HL-60 (cell line): ENCODE results near the gene S100A7.
"Not testable (repeated sequence)": the region's sequence is repeated elsewhere in the genome, so short reads cannot be mapped to it uniquely, and the experiment has no call there.

Experiments
- DNase-seq, 2 experiments: peaks; one replicate each; pipeline ENCODE4 v3.0.0-alpha.2; 2010 to 2020; ENCODE audit warnings: low read depth in 1 of 2, low spot score in 1 of 2
- H3K27ac ChIP-seq: fragments of 250-450 bp; sonication (Bioruptor Pico); replicated peaks from 2 replicates; pipeline ENCODE4 v1.5.1; 2020; ENCODE audit warnings: mild to moderate bottlenecking, moderate library complexity
- H3K27me3 ChIP-seq: fragments of 250-450 bp; sonication (Bioruptor Pico); 2 replicates; pipeline ENCODE4 v1.5.1; 2021; ENCODE audit warnings: mild to moderate bottlenecking, moderate library complexity; ENCODE audit not compliant: insufficient read depth, poor library complexity, severe bottlenecking
- H3K4me3 ChIP-seq: replicated peaks from 2 replicates; pipeline ENCODE4 v1.5.1; 2011; ENCODE audit warnings: mild to moderate bottlenecking, control low read depth, low read length; ENCODE audit not compliant: insufficient read depth
- CTCF ChIP-seq: IDR thresholded peaks from one replicate; pipeline ENCODE4 v1.5.1; 2011; ENCODE audit warnings: low read length, control low read depth, inconsistent platforms; ENCODE audit not compliant: insufficient read depth
- GABPA ChIP-seq: IDR thresholded peaks from 2 replicates; pipeline ENCODE4 v1.6.1; 2012; ENCODE audit warnings: low read depth
- POLR2AphosphoS5 ChIP-seq: IDR thresholded peaks from 2 replicates; pipeline ENCODE4 v1.6.1; 2012; ENCODE audit warnings: low read depth
- REST ChIP-seq: IDR thresholded peaks from 2 replicates; pipeline ENCODE4 v1.6.1; 2012; ENCODE audit warnings: low read depth; ENCODE audit not compliant: insufficient replicate concordance
- SPI1 ChIP-seq: IDR thresholded peaks from 2 replicates; pipeline ENCODE4 v1.6.1; 2012; ENCODE audit warnings: low read depth, mild to moderate bottlenecking, borderline replicate concordance

S100A7 gene

GRCh38 chr1:153420306-153420705 lies 40.1 kb downstream of the S100A7 start:
- H3K27me3 ChIP-seq: no peaks in the 10 kb centered on the region
- no peak for DNase-seq
- TF ChIP-seq GABPA (no peak), SPI1 (no peak), CTCF (no peak), REST (no peak), POLR2AphosphoS5 (no peak)
- no peak overlapping the region for H3K4me3 ChIP-seq
- no peak overlapping the region for H3K27ac ChIP-seq

- H3K27me3 ChIP-seq, H3K27ac ChIP-seq, H3K4me3 ChIP-seq, DNase-seq: not testable (repeated sequence)
These were observed 41.0 kb downstream of the S100A7 start for GRCh38 chr1:153419436-153419793.

- DNase-seq, H3K27ac ChIP-seq, H3K27me3 ChIP-seq, H3K4me3 ChIP-seq: not testable (repeated sequence)
These were observed 41.6 kb downstream of the S100A7 start for GRCh38 chr1:153418758-153419435.

- no peaks in the 10 kb centered on the region for H3K27me3 ChIP-seq
These were observed 43.1 kb downstream of the S100A7 start for GRCh38 chr1:153417136-153417888.

More at GRCh38 chr1:153417136-153417888, 43.1 kb downstream of the S100A7 start:
- H3K27ac ChIP-seq: no peak overlapping the region
- TF ChIP-seq CTCF: no peak
- TF ChIP-seq GABPA: no peak
- no peak for TF ChIP-seq POLR2AphosphoS5
- no peak for TF ChIP-seq SPI1
- no peak for TF ChIP-seq REST
- no peak overlapping the region for H3K4me3 ChIP-seq
- no peak for DNase-seq
